NT2/D1 (cell line): Measurements from ENCODE around the gene LIFR.

Experiments
- SUZ12 ChIP-seq: IDR thresholded peaks from 2 replicates; pipeline ENCODE4 v1.6.1; 2011; ENCODE audit not compliant: insufficient read length, insufficient read depth; ENCODE audit errors: extremely low read depth
- YY1 ChIP-seq: IDR thresholded peaks from 2 replicates; pipeline ENCODE4 v1.6.1; 2011; ENCODE audit not compliant: insufficient read length, insufficient read depth
- ZNF274 ChIP-seq: IDR thresholded peaks from 2 replicates; pipeline ENCODE4 v1.6.1; 2011; ENCODE audit warnings: mild to moderate bottlenecking, low read depth, low read length

GRCh38 chr5:38497946-38498345, 58.5 kb downstream of the LIFR start:
- TF ChIP-seq YY1 (no peak), ZNF274 (no peak), SUZ12 (no peak)
